Stomach (tissue), 9 donors: ENCODE measurements around the gene MAGIX. TPM values are rescaled to one million over a fixed set of nuclear protein-coding genes. Genes with fewer than 3 reads are reported as not detected.

ENCODE experiments used
- DNase-seq, 2 donors: peaks; one replicate each; pipeline versions ENCODE4 v3.0.0 to v3.0.0-alpha.2; 2013 to 2019
- H3K27ac ChIP-seq, 5 donors: fragments of 200-600 bp in 4 of 5; sonication (generic) in 4 of 5; one replicate each; pipeline ENCODE4 v1.5.1; 2013 to 2019; ENCODE audit warnings: mild to moderate bottlenecking in 1 of 5, moderate library complexity in 1 of 5
- H3K27me3 ChIP-seq, 3 donors: fragments of 200-600 bp; sonication (generic); one replicate each; pipeline ENCODE4 v1.5.1; 2017 to 2019; ENCODE audit warnings: mixed run types in 1 of 3
- H3K36me3 ChIP-seq, 4 donors: fragments of 200-600 bp; sonication (generic); 1 replicate in 3 of 4; 2 replicates in 1 of 4; pipeline ENCODE4 v1.5.1; 2016 to 2019
- H3K4me1 ChIP-seq, 4 donors: fragments of 200-600 bp; sonication (generic); one replicate each; pipeline ENCODE4 v1.5.1; 2016 to 2019
- H3K4me3 ChIP-seq, 4 donors: fragments of 200-600 bp; sonication (generic) in 3 of 4; one replicate each; pipeline ENCODE4 v1.5.1; 2016 to 2019; ENCODE audit warnings: mild to moderate bottlenecking in 1 of 4
- H3K9me3 ChIP-seq, 4 donors: fragments of 200-600 bp; sonication (generic); one replicate each; pipeline ENCODE4 v1.5.1; 2016 to 2019
- EP300 ChIP-seq: sonication (generic); formaldehyde crosslinking; IDR thresholded peaks from one replicate; pipeline ENCODE4 v1.6.1; 2017; ENCODE audit warnings: antibody characterized with exemption
- POLR2A ChIP-seq, 4 donors: fragments of 450-650 bp; IDR thresholded peaks; one replicate each; pipeline ENCODE4 v1.6.1; 2016; ENCODE audit warnings: antibody characterized with exemption in 4 of 4, control low read depth in 2 of 4, mild to moderate bottlenecking in 1 of 4, moderate library complexity in 1 of 4
- POLR2AphosphoS5 ChIP-seq, 3 donors: sonication (generic); formaldehyde crosslinking; IDR thresholded peaks; one replicate each; pipeline ENCODE4 v1.6.1; 2016; ENCODE audit warnings: antibody characterized with exemption in 3 of 3
- WGBS, 5 donors: extraction: QIAGEN DNeasy Blood & Tissue Kit in 3 of 5; methylation state at CpG; one replicate each; pipeline versions ENCODE4 v1.1.5 to v1.1.7; 2013 to 2018; 5-methylcytosine and 5-hydroxymethylcytosine counted together
- intact Hi-C: fragments of 100-400 bp; cut with DNase I; formaldehyde crosslinking; loops from one replicate; pipeline ENCODE4 v1.15.1; 2023; ENCODE audit warnings: low total_unique reads
- polyA plus RNA-seq, 3 donors: library from polyadenylated mRNA; stranded (reverse); fragments of 200-250 nt; gene quantifications; one replicate each; pipeline ENCODE4 v1.2.3, GENCODE V29; 2013
- total RNA-seq, 5 donors: library from RNA; depleted of rRNA; stranded (reverse); fragments of >200 nt; gene quantifications; one replicate each; pipeline versions ENCODE4 v1.1.0 to v1.2.3, GENCODE V29; 2014 to 2016
- TF ChIP-seq, protein P1 (sequence below), 7 experiments: fragments of 450-650 bp in 4 of 7; fragments of 200-600 bp in 3 of 7; sonication (generic) in 3 of 7; IDR thresholded peaks; one replicate each; pipeline ENCODE4 v1.5.1; 2016 to 2019; ENCODE audit warnings: antibody characterized with exemption in 7 of 7, control low read depth in 2 of 7, mild to moderate bottlenecking in 1 of 7
- donor health status: healthy with polysubstance abuse.
- donor health status: Bipolar disorder and iron deficiency.
- donor health status: healthy.

The MAGIX gene
- total and polyA plus RNA-seq, 8 donors = 4.7 to 43.2 (median 25.2) TPM

DNA sequence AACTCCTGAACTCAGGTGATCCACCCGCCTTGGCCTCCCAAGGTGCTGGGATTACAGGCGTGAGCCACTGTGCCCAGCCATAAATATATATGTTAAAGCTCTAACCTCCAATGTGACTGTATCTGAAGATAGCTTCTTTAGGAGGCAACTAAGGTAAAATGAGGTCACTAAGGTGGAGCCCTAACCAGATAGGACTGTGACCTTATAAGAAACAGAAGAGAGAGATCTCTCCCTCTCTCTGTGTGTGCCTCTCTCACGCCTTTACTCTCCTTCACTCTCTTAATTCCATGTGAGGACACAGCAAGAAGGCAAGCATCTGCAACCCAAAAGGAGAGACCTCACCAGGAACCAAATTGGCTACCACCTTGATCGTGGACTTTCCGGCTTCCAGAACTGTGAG lies 926 bp upstream of the MAGIX start:
- H3K9me3 ChIP-seq = no peaks in the 10 kb centered on the region
- 61 to 77% (median 73%) methylated on average over 5 of the region's 5 CpGs for WGBS, 5 donors
- H3K4me3 ChIP-seq = no peak overlapping the region
- no peaks in the 10 kb centered on the region for H3K27me3 ChIP-seq
- no peaks in the 10 kb centered on the region for H3K36me3 ChIP-seq
- TF ChIP-seq, protein P1, sequence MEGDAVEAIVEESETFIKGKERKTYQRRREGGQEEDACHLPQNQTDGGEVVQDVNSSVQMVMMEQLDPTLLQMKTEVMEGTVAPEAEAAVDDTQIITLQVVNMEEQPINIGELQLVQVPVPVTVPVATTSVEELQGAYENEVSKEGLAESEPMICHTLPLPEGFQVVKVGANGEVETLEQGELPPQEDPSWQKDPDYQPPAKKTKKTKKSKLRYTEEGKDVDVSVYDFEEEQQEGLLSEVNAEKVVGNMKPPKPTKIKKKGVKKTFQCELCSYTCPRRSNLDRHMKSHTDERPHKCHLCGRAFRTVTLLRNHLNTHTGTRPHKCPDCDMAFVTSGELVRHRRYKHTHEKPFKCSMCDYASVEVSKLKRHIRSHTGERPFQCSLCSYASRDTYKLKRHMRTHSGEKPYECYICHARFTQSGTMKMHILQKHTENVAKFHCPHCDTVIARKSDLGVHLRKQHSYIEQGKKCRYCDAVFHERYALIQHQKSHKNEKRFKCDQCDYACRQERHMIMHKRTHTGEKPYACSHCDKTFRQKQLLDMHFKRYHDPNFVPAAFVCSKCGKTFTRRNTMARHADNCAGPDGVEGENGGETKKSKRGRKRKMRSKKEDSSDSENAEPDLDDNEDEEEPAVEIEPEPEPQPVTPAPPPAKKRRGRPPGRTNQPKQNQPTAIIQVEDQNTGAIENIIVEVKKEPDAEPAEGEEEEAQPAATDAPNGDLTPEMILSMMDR (IDR thresholded peaks at IDR 0.05) = no peak
- no peak for TF ChIP-seq POLR2A (IDR thresholded peaks at IDR 0.05)
- TF ChIP-seq POLR2AphosphoS5 (IDR thresholded peaks at IDR 0.05) = no peak
- TF ChIP-seq EP300 = no peak
- peaks cover 4 to 23% (median 15%) of the 10 kb centered on the region in 4 donors for H3K4me1 ChIP-seq
- DNase-seq = no peak
- peak overlapping the region; percentile 54 to 92 (median 73) for H3K27ac ChIP-seq
- intact Hi-C loops = no loop called here

DNA sequence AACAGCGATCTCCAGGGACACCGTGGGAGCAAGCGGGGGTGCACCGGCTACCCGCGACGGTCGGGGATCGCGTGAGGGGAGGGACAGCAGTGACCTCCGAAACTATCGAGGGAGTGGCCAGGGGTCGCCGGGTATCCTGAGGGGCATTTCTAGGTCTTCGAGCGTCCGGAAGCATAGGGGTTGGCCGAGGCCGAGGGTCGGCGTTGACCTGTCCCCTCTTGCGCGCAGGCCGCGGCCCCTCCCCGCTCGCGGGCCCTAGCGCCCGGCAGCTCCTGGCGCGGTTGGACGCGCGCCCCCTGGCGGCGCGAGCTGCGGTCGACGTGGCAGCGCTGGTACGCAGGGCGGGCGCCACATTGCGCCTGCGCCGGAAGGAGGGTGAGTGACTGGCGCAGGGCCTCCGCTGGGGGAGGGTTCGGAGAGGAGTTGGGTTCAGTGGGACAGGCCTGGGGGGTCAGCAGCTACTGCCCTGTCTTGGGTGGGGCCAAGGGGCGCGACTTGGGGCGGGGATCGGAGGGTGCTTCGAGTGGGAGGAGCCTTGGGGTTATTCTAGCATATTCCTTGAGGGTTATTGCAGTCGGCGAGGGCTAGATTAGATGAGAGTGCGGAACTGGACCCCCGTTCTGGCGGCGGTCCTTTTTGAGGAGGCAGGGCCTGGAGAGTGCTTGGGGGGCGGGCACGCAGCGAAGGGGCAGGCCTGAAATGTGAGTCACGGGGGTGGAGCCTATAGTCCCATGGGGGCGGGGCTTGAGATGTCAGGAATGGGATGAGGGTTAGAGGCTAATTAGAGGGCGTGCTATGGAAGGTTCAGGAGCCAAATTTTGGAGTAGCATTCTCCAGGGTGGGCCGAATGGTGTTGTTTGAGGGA lies 1.2 kb downstream of the MAGIX start:
- Histone ChIP-seq H3K4me1 (peaks cover 4 to 39% (median 26%) of the 10 kb centered on the region in 4 donors), H3K27me3 (no peaks in the 10 kb centered on the region), H3K4me3 (peak overlapping the region; percentile 38 to 45 (median 42)), H3K27ac (peak overlapping the region; percentile 90 to 94 (median 92)), H3K9me3 (no peaks in the 10 kb centered on the region), H3K36me3 (no peaks in the 10 kb centered on the region)
- TF ChIP-seq, protein P1 (IDR thresholded peaks at IDR 0.05) = peak in 5 of 7 experiments; percentile 41 to 86 (median 72)
- no peak for TF ChIP-seq POLR2A (IDR thresholded peaks at IDR 0.05)
- peak; percentile 36 to 76 (median 40) for TF ChIP-seq POLR2AphosphoS5 (IDR thresholded peaks at IDR 0.05)
- TF ChIP-seq EP300 = no peak
- peak; percentile 86 to 95 for DNase-seq
- intact Hi-C loops = no loop called here
- 0 to 39% (median 5%) methylated on average over 13 to 69 of the region's 69 CpGs for whole genome bisulfite sequencing, 5 donors

DNA sequence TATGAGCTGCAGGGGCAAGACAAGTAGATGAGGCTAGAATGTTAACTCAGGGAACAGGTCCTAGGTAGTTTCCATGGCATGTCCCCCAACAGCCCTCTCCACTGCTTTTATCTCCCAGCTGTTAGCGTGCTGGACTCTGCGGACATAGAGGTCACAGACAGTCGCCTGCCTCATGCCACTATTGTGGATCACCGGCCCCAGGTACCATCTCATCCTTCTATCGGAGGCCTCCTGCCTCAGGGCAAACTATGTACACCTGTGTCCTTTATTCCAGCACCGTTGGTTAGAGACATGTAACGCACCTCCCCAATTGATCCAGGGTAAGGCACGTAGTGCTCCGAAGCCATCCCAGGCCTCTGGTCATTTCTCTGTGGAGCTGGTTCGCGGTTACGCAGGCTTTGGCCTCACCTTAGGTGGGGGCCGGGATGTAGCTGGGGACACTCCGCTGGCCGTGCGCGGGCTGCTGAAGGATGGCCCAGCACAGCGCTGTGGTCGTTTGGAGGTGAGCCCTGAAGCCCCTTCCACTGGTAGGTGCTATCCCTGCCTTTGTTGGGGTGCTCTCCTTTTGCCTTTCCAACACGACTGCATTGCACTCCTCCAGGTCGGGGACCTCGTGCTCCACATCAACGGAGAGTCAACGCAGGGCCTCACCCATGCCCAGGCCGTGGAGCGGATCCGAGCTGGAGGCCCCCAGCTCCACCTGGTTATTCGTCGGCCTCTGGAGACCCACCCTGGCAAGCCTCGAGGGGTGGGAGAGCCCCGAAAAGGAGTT lies 2.2 kb downstream of the MAGIX start:
- 81 to 89% (median 83%) methylated on average over 19 to 31 of the region's 31 CpGs for WGBS, 5 donors
- Histone ChIP-seq H3K4me1 (peaks cover 4 to 39% (median 26%) of the 10 kb centered on the region in 4 donors), H3K9me3 (no peaks in the 10 kb centered on the region), H3K27me3 (no peaks in the 10 kb centered on the region), H3K4me3 (no peak overlapping the region), H3K36me3 (no peaks in the 10 kb centered on the region), H3K27ac (peak overlapping the region; percentile 32 to 94 (median 92))
- intact Hi-C loops = no loop called here
- TF ChIP-seq POLR2A (IDR thresholded peaks at IDR 0.05) (no peak), POLR2AphosphoS5 (IDR thresholded peaks at IDR 0.05) (no peak), EP300 (no peak)
- TF ChIP-seq, protein P1 (IDR thresholded peaks at IDR 0.05) = no peak
- DNase-seq = no peak
